Activated CD4-positive, CD25-positive, alpha-beta regulatory T cell (primary cell): ENCODE data around the gene TMCC3.

Source experiments
- DNase-seq, 4 experiments: peaks; one replicate each; lab custom pipeline; 2025; lab: John Stamatoyannopoulos, UW

TMCC3 gene

GRCh38 chr12:94532490-94533422, 117.6 kb downstream of the TMCC3 start:
- peak; percentile 21 to 65 (median 42) for DNase-seq

GRCh38 chr12:94531196-94531720, 119.1 kb downstream of the TMCC3 start:
- no peak for DNase-seq

GRCh38 chr12:94525951-94526350, 124.4 kb downstream of the TMCC3 start:
- no peak for DNase-seq
